ENCODE measurements around the gene MRGPRF. TPM values are rescaled to one million over a fixed set of nuclear protein-coding genes. Genes with fewer than 3 reads are reported as not detected.

Gene MRGPRF
- total RNA-seq, 1 experiment from 2014 or later, result not detected

DNA sequence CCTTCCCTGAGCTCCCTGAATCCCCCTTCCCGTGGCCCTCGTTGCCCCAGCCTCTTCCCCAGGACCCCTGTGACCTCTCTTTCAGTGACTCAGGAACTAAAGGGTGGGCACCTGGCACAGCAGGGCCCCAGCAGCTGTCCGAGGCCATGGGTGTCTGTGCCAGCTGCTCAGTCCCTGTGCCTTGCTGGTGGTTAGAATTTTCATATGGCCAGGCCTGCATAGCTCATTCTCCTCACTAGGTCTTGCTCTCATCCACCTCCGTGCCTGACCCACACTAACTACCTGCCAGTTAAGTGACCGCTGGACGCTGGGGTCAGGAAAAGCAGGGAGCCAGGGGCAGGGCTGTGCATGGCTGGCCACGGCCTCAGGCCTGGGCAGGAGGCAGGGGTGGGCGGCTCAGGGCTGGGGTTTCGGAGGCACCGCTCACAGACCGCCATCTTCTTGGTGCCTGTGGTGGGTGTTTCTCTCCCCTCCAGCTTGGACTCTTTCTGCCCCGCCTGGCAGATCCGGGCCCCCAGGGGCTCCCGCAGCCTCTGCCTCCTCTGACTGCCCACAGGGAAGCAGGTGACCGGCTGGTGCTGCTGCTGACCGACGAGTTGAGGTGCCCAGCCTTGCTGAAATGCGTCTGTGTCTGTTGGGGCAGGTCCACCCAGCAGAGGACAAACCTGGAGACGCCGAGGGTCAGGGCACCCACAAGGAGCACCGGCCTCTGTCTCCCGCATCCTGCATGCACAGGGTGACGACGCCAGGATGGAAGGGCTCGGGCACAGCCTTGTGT is 52.6 kb downstream of the MRGPRF start:
- TF ChIP-seq EZH2phosphoT487 (IDR thresholded peaks at IDR 0.05; ENCODE audit: borderline replicate concordance, low read length), result no peak
- TF ChIP-seq, protein P1, sequence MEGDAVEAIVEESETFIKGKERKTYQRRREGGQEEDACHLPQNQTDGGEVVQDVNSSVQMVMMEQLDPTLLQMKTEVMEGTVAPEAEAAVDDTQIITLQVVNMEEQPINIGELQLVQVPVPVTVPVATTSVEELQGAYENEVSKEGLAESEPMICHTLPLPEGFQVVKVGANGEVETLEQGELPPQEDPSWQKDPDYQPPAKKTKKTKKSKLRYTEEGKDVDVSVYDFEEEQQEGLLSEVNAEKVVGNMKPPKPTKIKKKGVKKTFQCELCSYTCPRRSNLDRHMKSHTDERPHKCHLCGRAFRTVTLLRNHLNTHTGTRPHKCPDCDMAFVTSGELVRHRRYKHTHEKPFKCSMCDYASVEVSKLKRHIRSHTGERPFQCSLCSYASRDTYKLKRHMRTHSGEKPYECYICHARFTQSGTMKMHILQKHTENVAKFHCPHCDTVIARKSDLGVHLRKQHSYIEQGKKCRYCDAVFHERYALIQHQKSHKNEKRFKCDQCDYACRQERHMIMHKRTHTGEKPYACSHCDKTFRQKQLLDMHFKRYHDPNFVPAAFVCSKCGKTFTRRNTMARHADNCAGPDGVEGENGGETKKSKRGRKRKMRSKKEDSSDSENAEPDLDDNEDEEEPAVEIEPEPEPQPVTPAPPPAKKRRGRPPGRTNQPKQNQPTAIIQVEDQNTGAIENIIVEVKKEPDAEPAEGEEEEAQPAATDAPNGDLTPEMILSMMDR (conservative IDR thresholded peaks at IDR 0.05; ENCODE audit: low read depth, low read length), result no peak
- TF ChIP-seq EZH2 (IDR thresholded peaks at IDR 0.05; ENCODE audit: low read length, unreplicated experiment), result no peak
- Histone ChIP-seq H3K4me2 (ENCODE audit: low read length) (no peak overlapping the region), H4K20me1 (ENCODE audit: low read length) (no peaks in the 10 kb centered on the region), H3K79me2 (ENCODE audit: low read length) (no peaks in the 10 kb centered on the region), H3K9me2 (replicated peaks; ENCODE audit: low read length) (no peaks in the 10 kb centered on the region), H3F3A (ENCODE audit: low read length, unreplicated experiment) (no peaks in the 10 kb centered on the region), H3K4me3 (ENCODE audit: low read length) (no peak overlapping the region), H3K27ac (ENCODE audit: low read length) (no peak overlapping the region), H3K9ac (ENCODE audit: low read length) (no peak overlapping the region), H3K4me1 (ENCODE audit: insufficient read depth, low read length) (peaks cover 2% of the 10 kb centered on the region; the same call in 1 of the 2 replicates), H3K27me3 (ENCODE audit: low read length) (no peaks in the 10 kb centered on the region), H2AFZ (ENCODE audit: low read length) (no peak overlapping the region), H3K36me3 (ENCODE audit: low read depth, low read length) (no peaks in the 10 kb centered on the region), H3K9me3 (ENCODE audit: low read length) (no peaks in the 10 kb centered on the region)
- CTCF ChIA-PET, result no interaction called here
- POLR2A ChIA-PET (ENCODE audit: unreplicated experiment), result no interaction called here
- intact Hi-C loops (cut with micrococcal nuclease), result no loop called here
- DNase-seq, result no peak
- no peak for ATAC-seq
- no TSS peak for BruUV-seq (replicated peaks)

- CTCF ChIA-PET, result no interaction called here
- Histone ChIP-seq H2AFZ (ENCODE audit: low read length) (no peak overlapping the region), H3K4me2 (ENCODE audit: low read length) (no peak overlapping the region), H3K4me1 (ENCODE audit: insufficient read depth, low read length) (peaks cover 8% of the 10 kb centered on the region; the same call in 1 of the 2 replicates), H3K36me3 (ENCODE audit: low read depth, low read length) (no peaks in the 10 kb centered on the region), H3K27me3 (ENCODE audit: low read length) (no peaks in the 10 kb centered on the region), H3F3A (ENCODE audit: low read length, unreplicated experiment) (no peaks in the 10 kb centered on the region), H3K79me2 (ENCODE audit: low read length) (no peaks in the 10 kb centered on the region), H4K20me1 (ENCODE audit: low read length) (no peaks in the 10 kb centered on the region), H3K27ac (ENCODE audit: low read length) (no peak overlapping the region), H3K9me2 (replicated peaks; ENCODE audit: low read length) (no peaks in the 10 kb centered on the region), H3K4me3 (ENCODE audit: low read length) (no peak overlapping the region), H3K9ac (ENCODE audit: low read length) (no peak overlapping the region), H3K9me3 (ENCODE audit: low read length) (no peaks in the 10 kb centered on the region)
- TF ChIP-seq EZH2phosphoT487 (IDR thresholded peaks at IDR 0.05; ENCODE audit: borderline replicate concordance, low read length) (no peak), EZH2 (IDR thresholded peaks at IDR 0.05; ENCODE audit: low read length, unreplicated experiment) (no peak)
- TF ChIP-seq, protein P1 (conservative IDR thresholded peaks at IDR 0.05; ENCODE audit: low read depth, low read length), result no peak
- ATAC-seq (no peak), DNase-seq (no peak)
- intact Hi-C loops (cut with micrococcal nuclease), result no loop called here
- POLR2A ChIA-PET (ENCODE audit: unreplicated experiment), result no interaction called here
- no TSS peak for BruUV-seq (replicated peaks)
Observed at GRCh38 chr11:68959465-68960293, 53.4 kb downstream of the MRGPRF start.
